Stimulated activated CD4-positive, alpha-beta T cell treated with anti-CD3 and anti-CD28 coated beads, Interleukin-15, amount 100 ng/mL, for 1 hour (primary cell): ENCODE data around the gene CCNY.
"Not testable (repeated sequence)": the region's sequence is repeated elsewhere in the genome, so short reads cannot be mapped to it uniquely, and the experiment has no call there.

Experiments used
- DNase-seq, 2 donors: peaks; one replicate each; pipeline ENCODE4 v3.0.0-alpha.2; 2020; ENCODE audit warnings: low read depth in 1 of 2, low spot score in 1 of 2

CCNY gene

DNA sequence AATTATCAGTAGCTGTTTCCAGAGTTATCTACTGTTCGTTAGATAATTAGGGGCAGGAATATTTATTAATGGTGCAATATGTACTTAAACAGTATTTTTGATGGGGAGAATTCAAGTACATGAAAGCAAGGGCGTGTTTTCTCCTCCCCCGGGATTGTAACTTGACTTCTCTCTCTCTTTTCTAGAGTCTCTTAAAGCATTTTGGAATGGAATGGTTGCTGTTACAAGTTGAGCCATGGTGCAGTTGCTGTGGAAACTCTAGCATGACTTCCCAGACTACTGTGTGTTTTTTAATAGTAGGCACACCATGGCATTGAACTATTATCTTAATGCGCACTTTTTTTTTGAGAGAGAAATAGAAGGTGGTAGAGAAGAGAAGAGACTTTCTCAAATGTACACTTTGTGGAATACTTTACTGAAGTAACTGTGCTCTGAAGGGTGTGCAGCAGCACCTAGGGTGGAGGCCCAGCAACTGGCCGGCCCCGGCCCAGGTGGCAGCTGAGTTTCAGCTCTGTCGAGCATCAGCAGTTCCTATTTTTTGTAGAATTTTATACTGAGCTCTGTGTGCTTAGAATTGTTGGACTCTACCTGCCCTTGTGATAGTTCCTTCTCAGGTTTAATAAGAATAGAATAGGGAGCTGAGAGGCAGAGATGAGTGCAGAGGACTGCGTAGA lies 64.4 kb downstream of the CCNY start:
- DNase-seq, result no peak

GRCh38 chr10:35403491-35403890 lies 67.2 kb downstream of the CCNY start:
- not testable (repeated sequence) for DNase-seq

GRCh38 chr10:35404077-35404476 lies 67.8 kb downstream of the CCNY start:
- not testable (repeated sequence) for DNase-seq

GRCh38 chr10:35406003-35406630 lies 69.8 kb downstream of the CCNY start:
- DNase-seq, result not testable (repeated sequence)

GRCh38 chr10:35407696-35408095 lies 71.4 kb downstream of the CCNY start:
- DNase-seq, result not testable (repeated sequence)

- DNase-seq, result no peak
Measured at GRCh38 chr10:35409094-35409582, 72.8 kb downstream of the CCNY start.

DNA sequence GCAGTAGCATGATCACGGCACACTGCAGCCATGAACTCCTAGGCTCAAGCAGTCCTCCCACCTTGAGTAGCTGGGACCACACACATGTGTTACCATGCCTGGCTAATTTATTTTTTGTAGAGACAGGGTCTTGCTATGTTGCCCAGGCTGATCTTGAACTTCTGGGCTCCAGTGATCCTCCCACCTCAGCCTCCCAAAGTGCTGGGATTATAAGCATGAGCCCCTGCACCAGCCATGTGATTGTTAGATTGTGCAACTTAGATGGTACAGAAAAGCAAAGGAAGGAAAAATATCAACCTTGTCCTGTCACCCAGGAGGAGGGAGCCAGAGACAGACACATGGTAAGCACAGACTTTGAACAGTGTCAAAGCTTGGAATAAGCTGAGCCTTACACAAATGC lies 73.5 kb downstream of the CCNY start:
- DNase-seq, result no peak

GRCh38 chr10:35412003-35412723 lies 75.9 kb downstream of the CCNY start:
- no peak for DNase-seq

- no peak for DNase-seq
Measured at GRCh38 chr10:35412900-35413491, 76.7 kb downstream of the CCNY start.

DNA sequence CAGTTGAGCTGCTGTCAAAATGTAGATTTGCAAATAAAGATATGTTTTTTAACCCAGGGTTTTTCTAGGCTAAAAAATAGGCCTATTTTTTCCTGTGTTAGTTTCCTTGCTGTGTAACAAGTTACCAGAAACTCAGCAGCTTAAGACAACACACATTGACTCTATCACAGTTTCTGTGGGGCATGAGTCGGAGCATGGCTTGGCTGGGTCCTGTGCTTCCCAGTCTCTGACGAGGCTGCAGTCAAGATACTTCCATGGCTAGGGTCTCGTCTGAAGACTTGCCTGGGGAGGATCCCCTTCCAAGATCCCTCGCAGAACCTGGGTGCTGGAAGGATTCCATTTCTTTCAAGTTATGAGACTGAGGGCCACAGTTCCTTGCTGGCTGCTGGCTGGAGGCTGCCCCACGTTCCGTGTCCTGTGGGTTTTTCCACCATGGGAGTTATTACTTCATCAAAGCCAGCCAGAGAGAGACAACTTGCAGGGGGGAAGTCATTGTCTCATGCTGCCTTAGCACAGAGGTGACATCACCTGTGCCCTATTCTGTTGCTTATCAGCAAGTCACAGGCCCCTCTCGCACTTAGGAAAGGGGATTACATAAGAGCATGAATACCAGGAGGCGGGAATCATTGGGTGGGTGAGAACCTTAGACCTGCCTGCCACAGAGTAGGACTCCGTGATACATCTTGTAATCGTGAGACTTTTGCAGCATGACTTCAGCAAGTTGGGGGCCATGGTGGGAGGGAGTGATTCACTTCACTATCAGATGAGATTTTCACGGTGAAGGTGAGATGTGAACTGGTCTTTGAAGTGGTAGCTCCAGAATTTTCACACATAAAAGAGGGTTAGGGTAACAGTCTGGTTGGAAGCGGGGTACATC lies 77.9 kb downstream of the CCNY start:
- no peak for DNase-seq

DNA sequence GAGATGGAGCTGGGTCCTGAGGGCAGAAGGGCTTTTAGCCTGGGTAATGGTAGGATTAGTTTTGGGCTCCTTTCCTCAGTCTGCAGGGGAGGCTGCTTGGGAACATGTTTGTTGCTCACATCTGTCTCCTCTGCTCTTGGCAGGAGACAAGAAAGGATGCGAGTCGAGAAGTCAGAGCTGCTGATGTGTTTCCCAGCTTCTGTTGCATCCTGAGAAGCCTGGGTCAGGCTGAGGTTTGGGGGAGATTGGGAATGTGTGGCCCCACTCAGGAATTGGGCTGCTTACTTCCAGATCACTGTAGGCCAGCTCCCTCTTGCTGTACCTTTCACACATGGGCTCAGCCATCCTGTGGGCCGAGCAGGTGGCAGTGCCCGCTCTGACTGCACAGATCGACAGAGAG lies 79.2 kb downstream of the CCNY start:
- DNase-seq, result no peak

- DNase-seq, result no peak
Measured at GRCh38 chr10:35416619-35417312, 80.5 kb downstream of the CCNY start.

- no peak for DNase-seq
Measured at GRCh38 chr10:35417313-35417625, 81.0 kb downstream of the CCNY start.

DNA sequence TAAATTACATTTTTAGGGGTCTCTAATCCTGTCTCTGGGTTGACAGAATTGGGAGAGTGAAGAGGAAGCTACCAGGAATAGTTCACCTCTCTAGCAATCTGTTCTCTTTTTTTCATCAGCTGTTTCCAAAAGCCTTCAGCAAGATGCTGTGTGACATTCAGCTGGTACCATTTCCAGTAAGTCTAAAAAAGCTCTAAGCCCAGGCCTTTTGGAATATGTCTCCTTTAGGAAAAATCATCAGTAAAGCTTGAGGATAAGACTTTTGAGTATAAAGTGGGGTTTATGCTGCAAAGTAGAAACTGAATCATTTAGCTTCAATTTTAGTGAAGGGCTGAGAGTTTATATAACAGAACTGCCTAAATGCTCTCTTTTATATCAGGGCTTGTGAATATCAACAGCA lies 81.5 kb downstream of the CCNY start:
- no peak for DNase-seq

GRCh38 chr10:35418580-35418979 lies 82.3 kb downstream of the CCNY start:
- not testable (repeated sequence) for DNase-seq

DNA sequence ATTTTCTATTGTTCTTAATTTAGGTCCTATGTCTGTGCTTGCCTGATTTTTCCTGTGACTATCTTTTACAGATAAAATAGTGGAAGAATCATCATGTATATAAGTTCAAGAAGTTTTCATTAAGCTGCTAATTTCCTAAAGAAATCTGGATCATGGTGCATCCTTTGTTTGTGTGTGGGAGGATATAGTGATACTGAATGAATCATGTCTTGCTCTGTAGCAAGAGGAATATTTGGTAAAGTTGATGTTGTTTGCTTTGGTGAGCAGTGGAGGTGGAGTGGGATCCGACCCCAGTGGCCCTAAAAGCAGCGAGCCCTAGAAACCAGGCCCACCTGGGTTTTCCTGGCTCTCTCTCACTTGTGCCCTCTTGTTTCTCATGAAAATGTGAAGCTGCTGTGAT lies 83.7 kb downstream of the CCNY start:
- no peak for DNase-seq

DNA sequence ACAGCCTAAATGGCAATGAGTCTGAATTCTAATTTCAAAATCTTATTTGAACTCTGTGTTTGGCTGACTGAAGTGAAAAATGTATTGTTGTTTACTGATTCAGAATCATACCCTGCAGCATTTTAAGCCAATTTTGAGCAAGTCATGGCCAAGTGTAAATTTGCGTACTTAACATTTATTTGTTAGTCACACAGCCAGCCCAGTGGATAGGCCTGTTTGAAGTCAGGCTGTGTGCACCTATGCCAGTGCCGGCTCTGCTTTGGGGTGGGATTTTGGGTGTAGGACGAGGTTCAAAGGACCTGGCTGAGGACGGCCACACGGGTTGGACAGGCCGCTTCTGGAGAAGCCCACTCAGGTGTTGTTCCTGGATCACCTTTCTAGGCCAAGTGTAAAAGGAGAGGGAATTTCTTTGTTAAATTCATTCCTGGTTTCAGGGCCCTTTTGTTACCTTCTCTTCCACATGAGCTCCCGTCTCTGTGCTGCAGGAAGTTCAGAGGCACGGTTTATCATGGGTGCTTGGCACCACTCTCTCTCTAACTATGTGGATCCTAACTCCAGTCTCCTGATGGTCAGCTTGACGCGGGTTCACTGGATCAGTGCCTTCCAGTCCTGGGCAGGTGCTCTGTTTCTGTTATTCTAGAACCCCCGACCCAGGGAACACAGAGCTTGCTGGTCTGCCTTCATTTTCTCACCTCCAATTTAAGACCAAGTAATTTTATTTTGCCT lies 84.7 kb downstream of the CCNY start:
- DNase-seq, result no peak

DNA sequence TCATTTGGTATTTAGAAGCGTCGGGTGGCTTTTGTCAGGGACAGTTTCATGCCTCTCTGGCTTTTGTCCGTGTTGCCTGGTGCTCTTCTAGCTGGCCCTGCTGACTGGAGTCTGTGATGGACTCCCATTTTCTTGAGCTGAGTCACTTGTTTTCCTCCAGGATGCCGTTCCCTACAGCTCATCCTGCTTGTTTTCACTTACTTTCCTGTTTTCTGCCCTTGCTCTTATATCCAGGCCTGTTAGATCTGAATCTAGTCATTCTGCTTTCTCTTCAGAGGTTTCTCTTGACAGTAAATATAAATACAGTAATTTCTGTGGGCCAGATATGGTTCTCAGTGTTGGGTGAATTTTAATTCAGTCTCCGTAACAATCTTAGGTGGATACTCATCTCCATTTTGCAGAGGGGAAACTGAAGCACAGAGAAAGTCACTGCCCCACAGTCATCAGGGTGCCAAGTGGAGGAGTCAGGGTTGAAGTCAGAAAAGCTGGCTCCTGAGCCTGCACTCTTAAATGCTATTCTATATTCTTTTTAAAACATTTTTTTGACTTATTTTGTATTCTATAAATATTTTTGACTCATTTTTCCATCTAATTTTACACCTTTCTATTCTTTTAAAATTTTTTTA lies 85.4 kb downstream of the CCNY start:
- no peak for DNase-seq

GRCh38 chr10:35422228-35422627 lies 85.9 kb downstream of the CCNY start:
- no peak for DNase-seq
